GM20000 (cell line): ENCODE measurements around the gene JAKMIP2.

Experiments
- DNase-seq: peaks from one replicate; pipeline ENCODE4 v3.0.0; 2012; ENCODE audit warnings: low spot score
- TF ChIP-seq, protein P1 (sequence below): IDR thresholded peaks from 2 replicates; pipeline ENCODE4 v1.5.1; 2012; ENCODE audit warnings: mild to moderate bottlenecking, control low read depth; ENCODE audit errors: extremely low read depth, missing control alignments

Gene JAKMIP2

DNA sequence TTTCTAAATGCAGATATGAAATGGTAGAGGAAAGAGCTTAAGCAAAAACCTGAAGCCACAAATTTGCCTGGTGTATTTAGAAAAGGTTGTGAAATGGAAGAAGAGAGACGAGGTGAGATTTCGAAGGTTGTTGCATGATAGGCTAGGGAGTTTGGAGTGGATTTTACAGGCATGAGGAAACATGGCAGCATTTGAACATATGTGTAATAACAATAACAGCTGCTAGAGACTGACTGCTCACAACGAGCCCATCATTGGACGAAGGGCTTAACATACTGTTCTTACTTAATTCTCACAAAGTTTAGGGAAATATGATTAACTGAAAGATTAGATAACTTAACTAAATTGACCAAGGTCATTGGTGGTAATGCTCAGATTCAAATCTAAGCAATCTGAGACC is 108.1 kb downstream of the JAKMIP2 start:
- TF ChIP-seq, protein P1, sequence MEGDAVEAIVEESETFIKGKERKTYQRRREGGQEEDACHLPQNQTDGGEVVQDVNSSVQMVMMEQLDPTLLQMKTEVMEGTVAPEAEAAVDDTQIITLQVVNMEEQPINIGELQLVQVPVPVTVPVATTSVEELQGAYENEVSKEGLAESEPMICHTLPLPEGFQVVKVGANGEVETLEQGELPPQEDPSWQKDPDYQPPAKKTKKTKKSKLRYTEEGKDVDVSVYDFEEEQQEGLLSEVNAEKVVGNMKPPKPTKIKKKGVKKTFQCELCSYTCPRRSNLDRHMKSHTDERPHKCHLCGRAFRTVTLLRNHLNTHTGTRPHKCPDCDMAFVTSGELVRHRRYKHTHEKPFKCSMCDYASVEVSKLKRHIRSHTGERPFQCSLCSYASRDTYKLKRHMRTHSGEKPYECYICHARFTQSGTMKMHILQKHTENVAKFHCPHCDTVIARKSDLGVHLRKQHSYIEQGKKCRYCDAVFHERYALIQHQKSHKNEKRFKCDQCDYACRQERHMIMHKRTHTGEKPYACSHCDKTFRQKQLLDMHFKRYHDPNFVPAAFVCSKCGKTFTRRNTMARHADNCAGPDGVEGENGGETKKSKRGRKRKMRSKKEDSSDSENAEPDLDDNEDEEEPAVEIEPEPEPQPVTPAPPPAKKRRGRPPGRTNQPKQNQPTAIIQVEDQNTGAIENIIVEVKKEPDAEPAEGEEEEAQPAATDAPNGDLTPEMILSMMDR = no peak
- no peak for DNase-seq

- TF ChIP-seq, protein P1 = no peak
- no peak for DNase-seq
Measured at GRCh38 chr5:147673791-147674190, 108.7 kb downstream of the JAKMIP2 start.

DNA sequence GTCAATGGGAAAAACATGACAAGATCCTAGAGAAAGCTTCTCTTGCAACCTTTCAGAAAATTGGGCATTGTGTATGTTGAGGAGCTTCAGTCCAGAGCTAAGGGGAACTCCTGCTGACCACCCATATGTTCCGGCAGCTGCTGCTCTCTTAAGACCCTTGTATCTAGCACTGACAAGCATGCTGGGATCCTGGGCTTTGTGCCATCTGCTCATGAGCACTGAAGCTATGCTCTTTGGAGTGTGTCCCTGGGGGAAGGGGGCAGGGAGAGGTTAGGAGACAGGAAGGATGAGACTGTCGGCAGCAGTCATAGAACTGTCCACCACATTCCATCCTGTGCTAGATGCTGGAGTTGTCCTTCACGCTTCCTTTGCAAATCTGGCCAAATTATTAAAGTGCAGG is 109.3 kb downstream of the JAKMIP2 start:
- TF ChIP-seq, protein P1 = no peak
- DNase-seq = no peak

DNA sequence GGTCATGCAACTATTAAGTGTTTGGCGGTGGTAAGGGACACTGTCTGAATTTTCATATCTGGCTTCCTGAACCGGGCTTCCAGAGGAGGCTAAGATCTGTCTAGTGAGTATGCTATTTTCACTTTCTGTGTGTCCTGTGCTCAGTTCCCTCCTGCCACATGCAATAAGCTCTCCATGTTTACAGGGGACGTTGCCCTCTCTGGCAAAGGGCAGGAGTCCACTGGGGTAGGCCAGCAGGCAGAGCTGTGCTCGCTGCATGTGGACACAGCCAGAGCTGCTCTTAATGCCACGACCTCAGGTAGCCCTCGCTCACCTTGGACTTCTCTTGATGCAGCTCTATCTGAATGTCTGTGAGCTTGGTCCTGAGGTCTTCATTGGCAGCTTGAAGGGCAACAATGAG is 111.2 kb downstream of the JAKMIP2 start:
- TF ChIP-seq, protein P1 = no peak

DNA sequence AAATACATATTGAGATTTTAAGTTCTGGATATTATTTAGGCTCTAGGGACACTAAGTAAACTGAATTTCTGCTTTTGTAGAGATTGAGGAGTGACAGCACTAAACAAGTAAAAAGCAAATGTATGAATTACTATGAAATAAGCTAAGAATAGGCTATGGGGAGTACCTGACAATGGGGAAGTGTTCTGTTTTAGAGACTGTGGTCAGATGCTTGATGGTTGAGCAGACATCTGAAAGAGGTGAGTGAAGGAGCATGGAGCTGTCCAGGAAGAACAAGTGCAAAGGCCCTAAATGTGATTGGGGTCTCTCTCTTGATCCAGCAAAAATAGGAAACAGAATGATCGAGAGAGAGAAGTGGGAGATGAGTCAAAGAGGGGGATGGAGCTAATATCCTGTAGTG is 111.7 kb downstream of the JAKMIP2 start:
- no peak for DNase-seq

More for the DNA sequence above, 111.2 kb downstream of the JAKMIP2 start:
- DNase-seq = no peak

DNA sequence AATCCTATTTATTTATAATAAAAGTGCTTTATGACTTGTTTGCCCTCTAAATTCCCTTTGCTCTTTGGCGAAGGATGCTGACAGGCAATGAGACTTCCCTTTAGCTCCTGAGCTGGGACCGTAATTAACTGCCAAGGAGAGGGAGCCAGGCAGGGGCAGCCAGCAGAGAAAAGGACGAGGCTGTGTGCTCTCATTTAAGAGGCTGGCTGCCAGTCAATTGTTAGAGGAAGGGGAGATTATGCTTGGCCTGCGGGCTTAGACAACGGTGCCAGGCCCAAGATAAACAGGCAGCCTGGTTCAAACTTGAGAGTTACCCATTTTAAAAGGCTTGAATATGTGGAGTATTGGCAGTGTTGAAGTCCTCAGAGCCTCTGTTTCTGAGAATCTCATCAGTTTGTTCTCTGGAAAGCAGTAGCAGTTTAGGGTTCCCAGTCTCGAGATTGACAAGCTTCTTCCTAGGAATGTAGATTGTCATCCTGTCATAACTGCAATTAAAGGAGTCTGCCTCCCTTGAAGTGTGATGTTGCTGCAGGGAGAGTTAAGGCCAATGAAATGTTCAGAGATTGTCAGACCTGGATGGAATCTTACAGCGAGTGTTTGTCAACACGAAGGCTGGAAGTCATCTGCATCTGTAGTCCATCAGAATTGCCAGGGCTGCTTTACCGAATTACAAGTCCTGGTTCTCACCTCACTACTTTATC is 113.2 kb downstream of the JAKMIP2 start:
- no peak for DNase-seq
- TF ChIP-seq, protein P1 = no peak

More for the DNA sequence above, 111.7 kb downstream of the JAKMIP2 start:
- TF ChIP-seq, protein P1 = no peak

DNA sequence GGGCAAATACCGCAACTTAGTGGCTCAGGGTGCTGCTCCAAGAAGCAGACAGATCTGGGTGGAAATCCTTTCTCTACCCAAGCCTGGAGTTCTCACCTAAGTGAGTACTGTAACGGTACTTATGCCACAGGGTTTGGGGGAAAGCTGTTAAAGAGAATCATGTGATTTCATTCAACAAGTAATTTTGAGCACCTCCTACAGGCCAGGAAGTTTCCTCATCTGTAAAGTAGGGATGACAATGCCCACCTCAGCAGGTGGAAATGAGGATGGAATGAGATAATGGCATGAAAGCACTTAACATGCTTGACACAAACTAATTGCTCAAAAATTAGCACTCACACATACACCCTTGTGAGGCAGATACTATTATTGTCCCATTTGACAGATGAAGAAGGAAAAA is 114.1 kb downstream of the JAKMIP2 start:
- no peak for DNase-seq
- TF ChIP-seq, protein P1 = no peak
